Memory B cell (primary cell): ENCODE results near the gene GNAQ.
A peak's percentile ranks its signal among the peaks of the same experiment; 100 is the strongest.

Experiments used
- ATAC-seq: fragments of 150-1000 bp; cut with Tn5 transposase; 2 replicates; pipeline ENCODE4 v1.10.0; 2021; ENCODE audit warnings: low read depth, mild to moderate bottlenecking, moderate library complexity
- DNase-seq, 2 donors: peaks; one replicate each; pipeline ENCODE4 v3.0.0; 2022; ENCODE audit warnings: low spot score in 2 of 2
- H3K27ac Mint-ChIP-seq: one replicate; pipeline ENCODE4 v1.8.0; 2022; ENCODE audit warnings: mild to moderate bottlenecking, moderate library complexity, mixed read lengths
- H3K27me3 Mint-ChIP-seq: one replicate; pipeline ENCODE4 v1.8.0; 2022; ENCODE audit warnings: mixed read lengths
- H3K36me3 Mint-ChIP-seq: one replicate; pipeline ENCODE4 v1.8.0; 2022; ENCODE audit warnings: mild to moderate bottlenecking, mixed read lengths
- H3K4me1 Mint-ChIP-seq: one replicate; pipeline ENCODE4 v1.8.0; 2022; ENCODE audit warnings: mixed read lengths
- H3K4me3 Mint-ChIP-seq: one replicate; pipeline ENCODE4 v1.8.0; 2022; ENCODE audit warnings: mild to moderate bottlenecking, moderate library complexity, mixed read lengths
- H3K9me3 Mint-ChIP-seq: one replicate; pipeline ENCODE4 v1.8.0; 2022; ENCODE audit warnings: mixed read lengths

GNAQ gene

GRCh38 chr9:77982581-77983319, 48.9 kb downstream of the GNAQ start:
- H3K36me3 Mint-ChIP-seq = no peaks in the 10 kb centered on the region
- H3K4me3 Mint-ChIP-seq = no peak overlapping the region

GRCh38 chr9:77981907-77982306, 49.7 kb downstream of the GNAQ start:
- DNase-seq (no peak), ATAC-seq (no peak)
- no peaks in the 10 kb centered on the region for H3K36me3 Mint-ChIP-seq
- H3K4me1 Mint-ChIP-seq = peaks cover 17% of the 10 kb centered on the region
- H3K4me3 Mint-ChIP-seq = no peak overlapping the region
- H3K27ac Mint-ChIP-seq = no peak overlapping the region
- peaks cover 3% of the 10 kb centered on the region for H3K27me3 Mint-ChIP-seq
- H3K9me3 Mint-ChIP-seq = no peaks in the 10 kb centered on the region

More at GRCh38 chr9:77982581-77983319, 48.9 kb downstream of the GNAQ start:
- Mint-ChIP-seq H3K27me3 (peaks cover 3% of the 10 kb centered on the region), H3K9me3 (no peaks in the 10 kb centered on the region), H3K4me1 (peaks cover 12% of the 10 kb centered on the region), H3K27ac (no peak overlapping the region)
- DNase-seq = no peak
- no peak for ATAC-seq

DNA sequence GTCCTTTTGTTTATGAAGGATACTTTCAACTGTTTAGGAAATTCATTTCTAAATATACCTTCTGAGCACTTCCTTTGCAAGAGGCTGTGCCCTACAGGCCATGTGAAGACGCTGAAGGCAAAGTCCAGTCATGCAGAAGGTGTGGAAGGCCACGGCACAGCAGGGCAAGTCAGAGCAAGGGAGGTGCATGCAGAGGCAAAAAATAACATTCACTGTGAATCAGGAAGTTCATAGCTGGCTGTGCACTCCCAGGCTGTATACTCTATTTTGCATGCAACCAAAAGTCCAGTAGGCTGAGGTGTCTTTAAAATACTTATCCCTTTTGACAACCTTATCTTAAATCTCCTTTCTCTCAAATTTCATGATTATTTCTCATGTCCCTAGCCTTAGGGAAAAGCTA, 50.3 kb downstream of the GNAQ start:
- Mint-ChIP-seq H3K4me3 (no peak overlapping the region), H3K9me3 (no peaks in the 10 kb centered on the region), H3K36me3 (no peaks in the 10 kb centered on the region), H3K27ac (no peak overlapping the region), H3K27me3 (peaks cover 2% of the 10 kb centered on the region), H3K4me1 (peaks cover 17% of the 10 kb centered on the region)
- peak; percentile 35 for ATAC-seq
- DNase-seq = no peak

- H3K9me3 Mint-ChIP-seq = no peaks in the 10 kb centered on the region
- no peaks in the 10 kb centered on the region for H3K36me3 Mint-ChIP-seq
- no peak for ATAC-seq
- peaks cover 17% of the 10 kb centered on the region for H3K4me1 Mint-ChIP-seq
- no peak for DNase-seq
- H3K4me3 Mint-ChIP-seq = no peak overlapping the region
- H3K27me3 Mint-ChIP-seq = peaks cover 1% of the 10 kb centered on the region
- no peak overlapping the region for H3K27ac Mint-ChIP-seq
Measured at GRCh38 chr9:77980622-77981021, 51.0 kb downstream of the GNAQ start.

DNA sequence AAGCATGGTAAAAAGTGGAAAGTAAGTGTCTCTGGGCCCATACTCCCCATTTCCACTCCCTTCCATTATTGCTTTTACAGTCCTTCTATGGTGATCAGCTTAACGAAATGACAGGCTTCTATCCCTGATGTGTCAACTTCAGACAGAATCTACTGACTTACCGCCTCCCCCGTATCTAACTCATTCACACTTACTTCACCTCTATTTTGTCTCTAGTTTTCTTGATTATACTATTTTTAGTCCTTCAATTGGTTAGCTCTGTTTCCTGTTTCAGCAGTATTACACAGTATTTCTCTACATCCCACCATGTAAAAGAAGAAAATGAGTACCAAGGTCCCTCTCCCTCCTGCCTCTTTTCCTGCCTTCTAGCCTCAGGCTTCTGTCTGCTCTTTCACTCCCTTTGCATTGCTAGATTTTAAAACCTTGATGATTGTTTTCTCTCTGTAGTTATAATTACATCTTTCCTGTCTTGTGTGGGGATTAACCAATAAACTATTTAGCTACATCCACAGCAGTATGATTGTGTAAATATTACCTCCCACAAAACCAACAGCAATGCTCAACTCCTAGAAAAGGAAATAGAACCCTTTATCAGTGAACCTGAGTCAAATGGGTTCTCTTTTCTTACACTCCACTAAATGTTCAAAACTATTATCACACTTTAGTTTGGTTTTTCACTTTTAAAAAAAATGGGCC, 53.4 kb downstream of the GNAQ start:
- H3K27ac Mint-ChIP-seq = no peak overlapping the region
- no peak for ATAC-seq
- peaks cover under 1% of the 10 kb centered on the region for H3K27me3 Mint-ChIP-seq
- H3K36me3 Mint-ChIP-seq = no peaks in the 10 kb centered on the region
- H3K4me1 Mint-ChIP-seq = peaks cover 17% of the 10 kb centered on the region
- no peak for DNase-seq
- H3K9me3 Mint-ChIP-seq = no peaks in the 10 kb centered on the region
- no peak overlapping the region for H3K4me3 Mint-ChIP-seq

GRCh38 chr9:77977210-77977611, 54.4 kb downstream of the GNAQ start:
- Mint-ChIP-seq H3K27me3 (peaks cover 2% of the 10 kb centered on the region), H3K36me3 (no peaks in the 10 kb centered on the region), H3K4me3 (no peak overlapping the region), H3K4me1 (peaks cover 17% of the 10 kb centered on the region), H3K9me3 (no peaks in the 10 kb centered on the region), H3K27ac (no peak overlapping the region)
- DNase-seq (peak in 1 of 2 donors; percentile 11), ATAC-seq (peak; percentile 26)

DNA sequence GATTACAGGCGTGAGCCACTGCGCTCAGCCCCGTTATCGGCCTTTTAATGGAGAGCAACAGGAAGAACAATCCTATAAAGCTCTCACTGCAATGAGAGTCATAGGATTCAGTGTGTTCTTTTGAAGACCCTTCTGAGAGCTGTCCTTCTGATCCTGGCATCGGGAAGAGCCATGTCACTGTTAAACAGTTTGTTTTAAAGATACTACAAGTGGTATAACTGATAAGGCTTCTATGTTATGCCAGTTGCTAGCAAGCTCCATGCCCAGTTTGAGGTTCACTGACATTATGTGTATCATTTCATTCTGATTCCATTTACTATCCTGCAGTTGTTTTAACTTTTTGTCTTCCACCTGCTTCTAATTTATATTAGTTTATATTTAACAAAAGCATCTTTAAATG, 55.8 kb downstream of the GNAQ start:
- H3K36me3 Mint-ChIP-seq = no peaks in the 10 kb centered on the region
- no peak overlapping the region for H3K4me3 Mint-ChIP-seq
- peaks cover 5% of the 10 kb centered on the region for H3K27me3 Mint-ChIP-seq
- no peak overlapping the region for H3K27ac Mint-ChIP-seq
- no peak for ATAC-seq
- no peak for DNase-seq
- H3K9me3 Mint-ChIP-seq = no peaks in the 10 kb centered on the region
- H3K4me1 Mint-ChIP-seq = peaks cover 10% of the 10 kb centered on the region

GRCh38 chr9:77975036-77975435, 56.6 kb downstream of the GNAQ start:
- DNase-seq = no peak

DNA sequence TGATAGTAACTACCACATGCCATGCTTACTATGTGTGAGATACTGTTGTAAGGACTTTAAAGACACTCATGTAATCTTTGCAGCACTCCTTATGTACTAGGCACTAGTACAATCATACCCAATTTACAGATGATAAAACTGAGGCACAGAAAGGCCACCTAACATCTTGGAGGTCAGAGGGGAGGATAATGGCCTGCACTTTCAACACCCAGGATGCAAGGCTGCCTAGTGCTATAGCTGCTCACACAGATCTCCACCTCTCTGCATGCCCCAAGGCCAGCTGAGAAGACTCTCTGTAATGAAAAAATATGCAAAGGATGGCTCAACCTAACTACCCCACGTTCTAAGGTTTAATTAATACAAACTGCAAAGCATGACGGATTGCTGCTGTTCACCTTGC, 57.2 kb downstream of the GNAQ start:
- Mint-ChIP-seq H3K9me3 (no peaks in the 10 kb centered on the region), H3K27ac (no peak overlapping the region)

More at GRCh38 chr9:77975036-77975435, 56.6 kb downstream of the GNAQ start:
- Mint-ChIP-seq H3K4me1 (peaks cover 10% of the 10 kb centered on the region), H3K9me3 (no peaks in the 10 kb centered on the region), H3K4me3 (no peak overlapping the region), H3K27me3 (peaks cover 5% of the 10 kb centered on the region), H3K36me3 (no peaks in the 10 kb centered on the region), H3K27ac (no peak overlapping the region)
- no peak for ATAC-seq

GRCh38 chr9:77969083-77969482, 62.5 kb downstream of the GNAQ start:
- ATAC-seq = no peak
- Mint-ChIP-seq H3K36me3 (no peaks in the 10 kb centered on the region), H3K27ac (no peak overlapping the region), H3K27me3 (peaks cover 7% of the 10 kb centered on the region), H3K4me1 (no peaks in the 10 kb centered on the region), H3K9me3 (no peaks in the 10 kb centered on the region), H3K4me3 (no peak overlapping the region)
- DNase-seq = no peak

More for the DNA sequence above, 57.2 kb downstream of the GNAQ start:
- H3K4me1 Mint-ChIP-seq = peaks cover 10% of the 10 kb centered on the region
- H3K27me3 Mint-ChIP-seq = peaks cover 5% of the 10 kb centered on the region
- H3K36me3 Mint-ChIP-seq = no peaks in the 10 kb centered on the region
- no peak for DNase-seq
- ATAC-seq = no peak
- no peak overlapping the region for H3K4me3 Mint-ChIP-seq

GRCh38 chr9:77968506-77968905, 63.1 kb downstream of the GNAQ start:
- Mint-ChIP-seq H3K9me3 (no peaks in the 10 kb centered on the region), H3K27me3 (peaks cover 7% of the 10 kb centered on the region), H3K4me3 (no peak overlapping the region), H3K27ac (no peak overlapping the region), H3K4me1 (no peaks in the 10 kb centered on the region), H3K36me3 (no peaks in the 10 kb centered on the region)
- no peak for ATAC-seq
- no peak for DNase-seq

DNA sequence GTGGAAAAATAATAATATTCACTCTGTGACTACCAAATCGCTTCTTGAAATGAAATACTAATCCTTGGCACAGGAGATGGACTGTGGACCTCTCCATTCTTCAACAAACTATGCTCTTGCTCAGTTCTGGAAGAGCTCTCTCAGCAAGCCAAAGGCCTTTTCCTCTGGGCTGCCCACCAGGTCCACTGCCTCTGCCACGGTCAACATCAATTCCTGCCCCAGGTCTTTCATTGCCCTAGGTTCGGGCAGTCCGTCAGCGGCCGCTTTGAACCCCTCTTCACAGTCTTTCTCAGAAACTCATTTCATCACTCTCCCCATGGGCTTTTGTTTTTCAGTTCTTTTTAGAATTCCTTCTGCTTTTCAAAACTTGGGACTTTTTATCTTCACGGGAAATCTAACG, 64.9 kb downstream of the GNAQ start:
- no peaks in the 10 kb centered on the region for H3K4me1 Mint-ChIP-seq
- no peaks in the 10 kb centered on the region for H3K9me3 Mint-ChIP-seq
- H3K36me3 Mint-ChIP-seq = no peaks in the 10 kb centered on the region

GRCh38 chr9:77965445-77966123, 66.0 kb downstream of the GNAQ start:
- Mint-ChIP-seq H3K27ac (no peak overlapping the region), H3K4me1 (no peaks in the 10 kb centered on the region), H3K4me3 (no peak overlapping the region), H3K9me3 (no peaks in the 10 kb centered on the region), H3K36me3 (no peaks in the 10 kb centered on the region), H3K27me3 (peaks cover 6% of the 10 kb centered on the region)
- DNase-seq (no peak), ATAC-seq (no peak)

More for the DNA sequence above, 64.9 kb downstream of the GNAQ start:
- Mint-ChIP-seq H3K27ac (no peak overlapping the region), H3K27me3 (peaks cover 6% of the 10 kb centered on the region), H3K4me3 (no peak overlapping the region)
- ATAC-seq (no peak), DNase-seq (no peak)

GRCh38 chr9:77964258-77964657, 67.4 kb downstream of the GNAQ start:
- DNase-seq (no peak), ATAC-seq (no peak)
- no peak overlapping the region for H3K27ac Mint-ChIP-seq
- H3K9me3 Mint-ChIP-seq = no peaks in the 10 kb centered on the region
- no peak overlapping the region for H3K4me3 Mint-ChIP-seq
- H3K4me1 Mint-ChIP-seq = no peaks in the 10 kb centered on the region
- H3K36me3 Mint-ChIP-seq = no peaks in the 10 kb centered on the region
- H3K27me3 Mint-ChIP-seq = peaks cover 10% of the 10 kb centered on the region
